ENCODE data around the gene RBM41.
"Not testable (repeated sequence)": the region's sequence is repeated elsewhere in the genome, so short reads cannot be mapped to it uniquely, and the experiment has no call there.

DNA sequence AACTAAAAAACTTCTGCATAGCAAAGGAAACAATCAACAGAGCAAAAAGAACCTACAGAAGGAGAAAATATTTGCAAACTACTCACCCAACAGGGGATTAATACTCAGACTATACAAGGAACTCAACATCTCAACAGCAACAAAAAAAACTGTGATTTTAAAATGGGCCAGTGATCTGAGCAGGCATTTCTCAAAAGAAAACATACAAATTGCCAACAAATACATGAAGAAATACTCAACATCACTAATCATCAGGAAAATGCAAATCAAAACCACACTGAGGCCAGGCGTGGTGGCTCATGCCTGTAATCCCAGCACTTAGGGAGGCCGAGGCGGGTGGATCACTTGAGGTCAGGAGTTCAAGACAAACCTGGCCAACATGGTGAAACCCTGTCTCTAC lies 60.9 kb downstream of the RBM41 start:
- TF ChIP-seq, protein P1, sequence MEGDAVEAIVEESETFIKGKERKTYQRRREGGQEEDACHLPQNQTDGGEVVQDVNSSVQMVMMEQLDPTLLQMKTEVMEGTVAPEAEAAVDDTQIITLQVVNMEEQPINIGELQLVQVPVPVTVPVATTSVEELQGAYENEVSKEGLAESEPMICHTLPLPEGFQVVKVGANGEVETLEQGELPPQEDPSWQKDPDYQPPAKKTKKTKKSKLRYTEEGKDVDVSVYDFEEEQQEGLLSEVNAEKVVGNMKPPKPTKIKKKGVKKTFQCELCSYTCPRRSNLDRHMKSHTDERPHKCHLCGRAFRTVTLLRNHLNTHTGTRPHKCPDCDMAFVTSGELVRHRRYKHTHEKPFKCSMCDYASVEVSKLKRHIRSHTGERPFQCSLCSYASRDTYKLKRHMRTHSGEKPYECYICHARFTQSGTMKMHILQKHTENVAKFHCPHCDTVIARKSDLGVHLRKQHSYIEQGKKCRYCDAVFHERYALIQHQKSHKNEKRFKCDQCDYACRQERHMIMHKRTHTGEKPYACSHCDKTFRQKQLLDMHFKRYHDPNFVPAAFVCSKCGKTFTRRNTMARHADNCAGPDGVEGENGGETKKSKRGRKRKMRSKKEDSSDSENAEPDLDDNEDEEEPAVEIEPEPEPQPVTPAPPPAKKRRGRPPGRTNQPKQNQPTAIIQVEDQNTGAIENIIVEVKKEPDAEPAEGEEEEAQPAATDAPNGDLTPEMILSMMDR (IDR thresholded peaks at IDR 0.05; ENCODE audit: insufficient read depth, low read depth, low read length), result not testable (repeated sequence)
- TF ChIP-seq EZH2 (IDR thresholded peaks at IDR 0.05; ENCODE audit: insufficient read depth, low read length), result not testable (repeated sequence)

All from astrocyte (in vitro differentiated cells and primary cell).